ENCODE data around the gene CDYL. TPM values are rescaled to one million over a fixed set of nuclear protein-coding genes. Genes with fewer than 3 reads are reported as not detected.

Gene CDYL
- total and polyA plus RNA-seq, 2 experiments from 2014 or later, result 38.0 to 60.8 TPM

GRCh38 chr6:4936681-4937041 lies 160.5 kb downstream of the CDYL start:
- Histone ChIP-seq H3K27me3 (no peaks in the 10 kb centered on the region), H3K36me3 (no peaks in the 10 kb centered on the region), H3K27ac (no peak overlapping the region), H3K4me1 (ENCODE audit: low read depth) (peaks cover 19% of the 10 kb centered on the region), H3K4me3 (no peak overlapping the region), H3K9me3 (ENCODE audit: low read depth) (no peaks in the 10 kb centered on the region)
- peak; percentile 62 for TF ChIP-seq CTCF (IDR thresholded peaks at IDR 0.05; ENCODE audit: low read depth, low read length)
- DNase-seq (ENCODE audit: low read depth in 1 of 2, low spot score in 1 of 2), result peak; percentile 47 to 72

GRCh38 chr6:4937414-4937813 lies 161.2 kb downstream of the CDYL start:
- no peak for TF ChIP-seq CTCF (IDR thresholded peaks at IDR 0.05; ENCODE audit: low read depth, low read length)
- no peak for DNase-seq (ENCODE audit: low read depth in 1 of 2, low spot score in 1 of 2)
- Histone ChIP-seq H3K27ac (no peak overlapping the region), H3K27me3 (no peaks in the 10 kb centered on the region), H3K9me3 (ENCODE audit: low read depth) (no peaks in the 10 kb centered on the region), H3K4me1 (ENCODE audit: low read depth) (peaks cover 25% of the 10 kb centered on the region), H3K4me3 (no peak overlapping the region), H3K36me3 (no peaks in the 10 kb centered on the region)

GRCh38 chr6:4939241-4939640 lies 163.0 kb downstream of the CDYL start:
- Histone ChIP-seq H3K36me3 (no peaks in the 10 kb centered on the region), H3K4me1 (ENCODE audit: low read depth) (peaks cover 32% of the 10 kb centered on the region), H3K27ac (no peak overlapping the region), H3K27me3 (no peaks in the 10 kb centered on the region), H3K9me3 (ENCODE audit: low read depth) (no peaks in the 10 kb centered on the region), H3K4me3 (no peak overlapping the region)
- DNase-seq (ENCODE audit: low read depth in 1 of 2, low spot score in 1 of 2), result no peak
- TF ChIP-seq CTCF (IDR thresholded peaks at IDR 0.05; ENCODE audit: low read depth, low read length), result no peak

DNA sequence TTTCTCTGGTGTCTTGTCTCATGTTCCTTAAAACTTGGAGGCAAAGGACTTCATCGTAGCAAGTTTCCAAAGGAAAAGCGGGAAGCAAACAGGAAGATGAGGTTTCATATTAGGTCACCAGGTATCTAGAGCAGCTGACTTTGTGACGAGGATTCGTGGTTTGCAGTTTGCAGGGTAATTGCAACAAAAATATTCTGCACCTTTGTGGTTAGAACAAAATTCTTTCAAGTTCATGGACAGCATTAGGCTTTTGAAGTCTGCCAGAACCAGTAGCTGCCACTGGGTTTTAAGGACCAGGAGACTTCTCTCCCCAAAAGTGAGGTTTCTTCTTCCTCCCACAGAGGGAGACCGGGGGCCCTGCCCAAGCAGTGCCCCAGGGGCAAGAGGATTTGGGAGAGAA lies 164.2 kb downstream of the CDYL start:
- no peak for DNase-seq (ENCODE audit: low read depth in 1 of 2, low spot score in 1 of 2)
- Histone ChIP-seq H3K4me3 (no peak overlapping the region), H3K27me3 (no peaks in the 10 kb centered on the region), H3K36me3 (no peaks in the 10 kb centered on the region), H3K4me1 (ENCODE audit: low read depth) (peaks cover 32% of the 10 kb centered on the region), H3K9me3 (ENCODE audit: low read depth) (no peaks in the 10 kb centered on the region), H3K27ac (no peak overlapping the region)
- TF ChIP-seq CTCF (IDR thresholded peaks at IDR 0.05; ENCODE audit: low read depth, low read length), result no peak

DNA sequence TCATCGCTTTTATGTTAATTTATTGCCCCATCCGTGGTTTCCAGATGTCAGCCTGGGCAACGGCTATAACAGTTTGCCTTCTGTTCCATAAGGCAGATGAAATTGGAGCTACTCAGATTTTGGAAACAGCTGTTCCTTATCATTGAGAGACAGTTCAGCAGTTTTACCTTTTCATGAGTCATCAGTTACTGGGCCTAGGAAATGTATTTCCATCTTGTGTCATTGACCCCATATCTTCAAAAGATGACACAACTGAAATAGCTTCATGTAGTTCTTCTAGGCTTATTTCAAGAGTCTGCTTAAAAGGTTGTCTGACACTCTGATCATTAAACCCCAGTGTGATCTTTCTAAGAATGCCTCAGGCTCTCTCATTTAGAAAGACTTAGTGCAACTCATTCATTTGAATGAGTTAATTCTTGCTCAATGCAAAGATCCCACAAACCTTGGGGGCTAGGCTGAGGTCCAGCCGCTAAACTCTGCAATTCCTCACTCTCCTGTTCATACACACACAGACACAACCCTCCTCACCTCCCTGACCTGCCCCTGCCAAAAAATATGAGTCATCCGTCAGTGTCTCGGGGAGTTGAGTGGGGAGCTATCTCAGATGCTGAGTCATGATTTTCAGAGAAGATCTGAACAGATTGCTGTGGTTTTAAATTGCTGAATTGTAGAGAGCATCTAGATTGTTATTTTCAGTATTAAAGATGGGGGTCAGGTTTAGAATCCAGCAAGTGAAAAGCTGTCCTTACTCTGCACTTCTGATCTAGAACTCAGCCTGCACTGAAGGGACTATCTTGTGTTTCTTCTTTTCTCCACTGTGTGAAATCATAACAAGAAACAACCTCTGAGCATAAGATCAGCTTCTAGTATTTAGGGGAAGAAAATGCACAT lies 165.8 kb downstream of the CDYL start:
- Histone ChIP-seq H3K27me3 (no peaks in the 10 kb centered on the region), H3K4me1 (ENCODE audit: low read depth) (peaks cover 21% of the 10 kb centered on the region), H3K27ac (peak overlapping the region; percentile 38), H3K9me3 (ENCODE audit: low read depth) (no peaks in the 10 kb centered on the region), H3K4me3 (no peak overlapping the region), H3K36me3 (peaks cover 5% of the 10 kb centered on the region)
- no peak for TF ChIP-seq CTCF (IDR thresholded peaks at IDR 0.05; ENCODE audit: low read depth, low read length)
- peak in 1 of 2 donors; percentile 93 for DNase-seq (ENCODE audit: low read depth in 1 of 2, low spot score in 1 of 2)

All from cardiac muscle cell (in vitro differentiated cells and primary cell).